ENCODE data around the gene MYO1E.

Gene MYO1E

GRCh38 chr15:59221511-59222505 is 150.9 kb downstream of the MYO1E start:
- no peak for DNase-seq

GRCh38 chr15:59218710-59219109 is 154.0 kb downstream of the MYO1E start:
- DNase-seq = no peak

GRCh38 chr15:59217876-59218498 is 154.7 kb downstream of the MYO1E start:
- no peak for DNase-seq

GRCh38 chr15:59216911-59217310 is 155.8 kb downstream of the MYO1E start:
- DNase-seq = no peak

GRCh38 chr15:59210186-59210585 is 162.5 kb downstream of the MYO1E start:
- DNase-seq = no peak

- DNase-seq = no peak
Observed at GRCh38 chr15:59208613-59209249, 163.9 kb downstream of the MYO1E start.

- DNase-seq = no peak
Observed at GRCh38 chr15:59206623-59207183, 166.0 kb downstream of the MYO1E start, which contains the start of gene LDHAL6B. TSS of gene LDHAL6B (plus strand) at chr15:59206843. CDS start at chr15:59206941, 98 bp downstream.

GRCh38 chr15:59205839-59206622 is 166.6 kb downstream of the MYO1E start:
- no peak for DNase-seq

GRCh38 chr15:59203657-59204056 is 169.0 kb downstream of the MYO1E start:
- DNase-seq = no peak

- DNase-seq = no peak
Observed at GRCh38 chr15:59203008-59203407, 169.7 kb downstream of the MYO1E start.

GRCh38 chr15:59200560-59200959 is 172.1 kb downstream of the MYO1E start:
- DNase-seq = no peak

GRCh38 chr15:59199626-59200465 is 172.8 kb downstream of the MYO1E start:
- no peak for DNase-seq

GRCh38 chr15:59197454-59197853 is 175.2 kb downstream of the MYO1E start:
- no peak for DNase-seq

GRCh38 chr15:59196416-59196815 is 176.3 kb downstream of the MYO1E start:
- no peak for DNase-seq

- no peak for DNase-seq
Observed at GRCh38 chr15:59194639-59195325, 177.9 kb downstream of the MYO1E start.

GRCh38 chr15:59191855-59192237 is 180.8 kb downstream of the MYO1E start:
- no peak for DNase-seq

GRCh38 chr15:59190291-59190690 is 182.4 kb downstream of the MYO1E start:
- no peak for DNase-seq

GRCh38 chr15:59189241-59189640 is 183.4 kb downstream of the MYO1E start:
- no peak for DNase-seq

- no peak for DNase-seq
Observed at GRCh38 chr15:59186501-59186900, 186.2 kb downstream of the MYO1E start.

GRCh38 chr15:59185725-59186124 is 186.9 kb downstream of the MYO1E start:
- DNase-seq = no peak

Measured in NCI-H187 treated with DMSO at 0.1 percent for 48 hours (cell line).